Fibroblast of lung (primary cell): ENCODE measurements around the gene CPNE8. TPM values are rescaled to one million over a fixed set of nuclear protein-coding genes. Genes with fewer than 3 reads are reported as not detected.

Source experiments
- DNase-seq, 2 donors: peaks; one replicate each; pipeline versions ENCODE4 v3.0.0 to v3.0.0-alpha.2; 2010; ENCODE audit warnings: low read depth in 2 of 2
- H2AFZ ChIP-seq: 2 replicates; pipeline ENCODE4 v1.5.1; 2012; ENCODE audit warnings: low read length, control low read depth, inconsistent platforms
- H3K27ac ChIP-seq: 2 replicates; pipeline ENCODE4 v1.5.1; 2011; ENCODE audit warnings: low read length, control low read depth; ENCODE audit not compliant: insufficient read depth
- H3K27me3 ChIP-seq: 2 replicates; pipeline ENCODE4 v1.5.1; 2011; ENCODE audit warnings: mild to moderate bottlenecking, low read length; ENCODE audit not compliant: control insufficient read depth, insufficient read depth
- H3K36me3 ChIP-seq: 2 replicates; pipeline ENCODE4 v1.5.1; 2011; ENCODE audit warnings: low read length; ENCODE audit not compliant: control insufficient read depth, insufficient read depth
- H3K4me1 ChIP-seq: 2 replicates; pipeline ENCODE4 v1.5.1; 2011; ENCODE audit warnings: low read length; ENCODE audit not compliant: control insufficient read depth, insufficient read depth; ENCODE audit errors: extremely low read depth
- H3K4me2 ChIP-seq: 2 replicates; pipeline ENCODE4 v1.5.1; 2011; ENCODE audit warnings: low read length, control low read depth; ENCODE audit not compliant: insufficient read depth; ENCODE audit errors: extremely low read depth
- H3K4me3 ChIP-seq, 4 experiments: fragments of 200-600 bp in 1 of 4; sonication (generic) in 1 of 4; replicated peaks in 1 of 4; 2 replicates each; pipeline ENCODE4 v1.5.1; 2011 to 2016; ENCODE audit warnings: low read length in 4 of 4, low read depth in 3 of 4, mild to moderate bottlenecking in 3 of 4, control low read depth in 2 of 4, inconsistent platforms in 1 of 4, mixed read lengths in 1 of 4; ENCODE audit not compliant: insufficient read depth in 1 of 4; ENCODE audit errors: control extremely low read depth in 1 of 4
- H3K79me2 ChIP-seq: 2 replicates; pipeline ENCODE4 v1.5.1; 2012; ENCODE audit warnings: mild to moderate bottlenecking, low read length, inconsistent platforms; ENCODE audit not compliant: control insufficient read depth, insufficient read depth
- H3K9ac ChIP-seq: 2 replicates; pipeline ENCODE4 v1.5.1; 2011; ENCODE audit warnings: mild to moderate bottlenecking, low read length, control low read depth; ENCODE audit not compliant: insufficient read depth
- H3K9me3 ChIP-seq: 2 replicates; pipeline ENCODE4 v1.5.1; 2012; ENCODE audit warnings: low read depth, low read length; ENCODE audit not compliant: control insufficient read depth, insufficient read depth
- H4K20me1 ChIP-seq: 2 replicates; pipeline ENCODE4 v1.5.1; 2011; ENCODE audit warnings: low read length; ENCODE audit not compliant: control insufficient read depth, insufficient read depth; ENCODE audit errors: extremely low read depth
- CTCF ChIP-seq, 2 donors: IDR thresholded peaks in 1 of 2; conservative IDR thresholded peaks in 1 of 2; 1 replicate in 1 of 2; 2 replicates in 1 of 2; pipeline ENCODE4 v1.5.1; 2011 to 2012; ENCODE audit warnings: low read length in 2 of 2, control low read depth in 1 of 2, inconsistent platforms in 1 of 2, low read depth in 1 of 2, mild to moderate bottlenecking in 1 of 2
- EZH2 ChIP-seq: IDR thresholded peaks from 2 replicates; pipeline ENCODE4 v1.5.1; 2012; ENCODE audit warnings: low read length, control low read depth, mild to moderate bottlenecking; ENCODE audit errors: missing control alignments
- polyA plus RNA-seq, 2 donors: library from polyadenylated mRNA; depleted of rRNA in 1 of 2; stranded (reverse) in 1 of 2; unstranded in 1 of 2; fragments of >200 nt; gene quantifications; 2 replicates each; pipeline ENCODE4 v1.2.1, GENCODE V29; 2011 to 2012; ENCODE audit warnings: missing spikeins in 1 of 2
- total RNA-seq: library from RNA; depleted of rRNA; stranded (reverse); fragments of >200 nt; gene quantifications from 2 replicates; pipeline ENCODE4 v1.2.1, GENCODE V29; 2014

CPNE8 gene
- total and polyA plus RNA-seq, 2 donors (not counting 1 experiment from before 2014, with no cell fraction given) = 9.8 to 13.4 TPM

GRCh38 chr12:38844267-38844666 lies 61.1 kb downstream of the CPNE8 start:
- no peak for DNase-seq
- no peak for TF ChIP-seq CTCF (conservative IDR thresholded peaks at IDR 0.05 in 1 of 2, IDR thresholded peaks at IDR 0.05 in 1 of 2; ENCODE audit: low read depth in 1 of 2, low read length in 2 of 2)
- TF ChIP-seq EZH2 = no peak
- Histone ChIP-seq H2AFZ (no peak overlapping the region), H3K9ac (no peak overlapping the region), H3K27ac (no peak overlapping the region), H3K79me2 (no peaks in the 10 kb centered on the region), H3K4me3 (no peak overlapping the region), H3K27me3 (no peaks in the 10 kb centered on the region), H3K4me1 (peaks cover 2% of the 10 kb centered on the region), H4K20me1 (no peaks in the 10 kb centered on the region), H3K9me3 (no peaks in the 10 kb centered on the region), H3K36me3 (no peaks in the 10 kb centered on the region), H3K4me2 (no peak overlapping the region)

GRCh38 chr12:38838056-38838850 lies 67.1 kb downstream of the CPNE8 start:
- Histone ChIP-seq H3K9ac (no peak overlapping the region), H3K27me3 (no peaks in the 10 kb centered on the region), H3K79me2 (no peaks in the 10 kb centered on the region), H4K20me1 (no peaks in the 10 kb centered on the region), H3K9me3 (no peaks in the 10 kb centered on the region), H3K27ac (no peak overlapping the region), H2AFZ (no peak overlapping the region), H3K4me2 (no peak overlapping the region), H3K4me1 (no peaks in the 10 kb centered on the region), H3K4me3 (no peak overlapping the region), H3K36me3 (no peaks in the 10 kb centered on the region)
- no peak for DNase-seq
- TF ChIP-seq CTCF (conservative IDR thresholded peaks at IDR 0.05 in 1 of 2, IDR thresholded peaks at IDR 0.05 in 1 of 2; ENCODE audit: low read depth in 1 of 2, low read length in 2 of 2) (no peak), EZH2 (no peak)

- H3K4me2 ChIP-seq = no peak overlapping the region
- H3K4me3 ChIP-seq = no peak overlapping the region
- no peak overlapping the region for H3K27ac ChIP-seq
- H2AFZ ChIP-seq = no peak overlapping the region
- no peaks in the 10 kb centered on the region for H3K36me3 ChIP-seq
- H4K20me1 ChIP-seq = no peaks in the 10 kb centered on the region
- DNase-seq = no peak
- H3K27me3 ChIP-seq = no peaks in the 10 kb centered on the region
- no peak overlapping the region for H3K9ac ChIP-seq
- no peaks in the 10 kb centered on the region for H3K9me3 ChIP-seq
- no peaks in the 10 kb centered on the region for H3K4me1 ChIP-seq
- no peak for TF ChIP-seq CTCF (conservative IDR thresholded peaks at IDR 0.05 in 1 of 2, IDR thresholded peaks at IDR 0.05 in 1 of 2; ENCODE audit: low read depth in 1 of 2, low read length in 2 of 2)
- no peak for TF ChIP-seq EZH2
- H3K79me2 ChIP-seq = no peaks in the 10 kb centered on the region
These were observed 73.7 kb downstream of the CPNE8 start for GRCh38 chr12:38831715-38832114.
